Measurements from ENCODE around the gene NFIX. TPM values are rescaled to one million over a fixed set of nuclear protein-coding genes. Genes with fewer than 3 reads are reported as not detected.

NFIX gene
- total and polyA plus RNA-seq, 2 donors (not counting 3 experiments of a cell fraction or from before 2014, with no cell fraction given): 9.8 to 37.7 TPM

DNA sequence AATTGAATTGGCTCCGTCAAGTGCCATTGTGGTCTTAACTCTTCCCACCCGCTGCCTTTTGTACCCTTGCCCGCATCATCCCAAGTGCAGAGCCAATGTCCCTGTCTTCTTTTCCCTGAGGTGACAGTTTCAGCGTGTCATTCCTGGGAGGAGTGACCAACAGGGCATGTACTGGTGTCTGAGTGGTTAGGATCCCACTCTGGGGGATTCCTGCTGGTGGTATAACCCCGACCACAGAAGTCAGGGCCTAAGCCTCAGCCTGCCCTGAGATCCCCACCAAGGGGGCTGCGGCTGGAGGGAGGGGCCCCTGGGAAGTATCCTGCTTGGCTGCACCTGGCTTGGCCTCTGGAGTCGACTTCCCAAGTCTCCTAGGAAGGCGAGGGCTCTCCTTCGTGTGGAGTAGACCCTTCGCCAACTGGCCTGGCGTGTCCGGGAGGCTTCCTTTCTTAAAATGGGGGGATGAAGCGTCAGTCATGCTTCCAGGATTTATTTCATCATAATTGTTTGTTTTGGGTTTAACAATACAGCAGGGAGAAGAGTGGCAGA is 40.6 kb downstream of the NFIX start:
- no peaks in the 10 kb centered on the region for H3K9me1 ChIP-seq (replicated peaks; ENCODE audit: control insufficient read depth, extremely low read depth, insufficient read depth, low read length)
- no peaks in the 10 kb centered on the region for H3K36me3 ChIP-seq (ENCODE audit: control insufficient read depth in 2 of 2, extremely low read depth in 1 of 2, insufficient read depth in 2 of 2, low read length in 2 of 2)
- TF ChIP-seq MYC (IDR thresholded peaks at IDR 0.05; ENCODE audit: low read depth, low read length): no peak
- no peak for TF ChIP-seq POLR2A (IDR thresholded peaks at IDR 0.05; ENCODE audit: low read depth, low read length)
- TF ChIP-seq EZH2 (IDR thresholded peaks at IDR 0.05; ENCODE audit: borderline replicate concordance, low read depth, low read length, severe bottlenecking): no peak
- no peak for TF ChIP-seq CTCF (IDR thresholded peaks at IDR 0.05; ENCODE audit: extremely low read depth in 1 of 2, insufficient read depth in 1 of 2, low read depth in 1 of 2, low read length in 2 of 2)
- no peak for TF ChIP-seq FOS (IDR thresholded peaks at IDR 0.05; ENCODE audit: borderline replicate concordance, insufficient read depth, low read length)
- no peak for TF ChIP-seq JUN (IDR thresholded peaks at IDR 0.05; ENCODE audit: borderline replicate concordance, insufficient read depth, insufficient read length, low read depth)
- TF ChIP-seq GATA2 (IDR thresholded peaks at IDR 0.05; ENCODE audit: insufficient read depth, insufficient read length, low read depth, low read length): no peak
- H3K9ac ChIP-seq (replicated peaks; ENCODE audit: extremely low read depth, insufficient read depth, low read length): no peak overlapping the region
- CTCF ChIA-PET: interaction anchor here (2.6 kb wide), 1 partner anchor 25 kb away, joined by 14 read pairs; no protein-coding TSS in a partner anchor
- POLR2A ChIA-PET: no interaction called here
- H3K9me3 ChIP-seq (replicated peaks; ENCODE audit: control insufficient read depth, insufficient read depth, low read length): no peaks in the 10 kb centered on the region
- dilution Hi-C loops (cut with MboI; ENCODE audit: extremely low pct_ligation_motif_present, low sequenced_read_pairs): no loop called here
- H3K4me1 ChIP-seq (ENCODE audit: control insufficient read depth, extremely low read depth, insufficient read depth, low read length): peaks cover 15% of the 10 kb centered on the region
- no peak overlapping the region for H3K4me2 ChIP-seq (ENCODE audit: insufficient read depth, low read length)
- H2AFZ ChIP-seq (ENCODE audit: low read depth, low read length): no peak overlapping the region
- FAIRE-seq (no peak), DNase-seq (ENCODE audit: low read depth, low spot score) (no peak)
- BruUV-seq (replicated peaks): no TSS peak
- no peaks in the 10 kb centered on the region for H3K79me2 ChIP-seq (ENCODE audit: control insufficient read depth, insufficient read depth, low read length)
- intact Hi-C loops (cut with micrococcal nuclease): no loop called here
- no peaks in the 10 kb centered on the region for H4K20me1 ChIP-seq (replicated peaks; ENCODE audit: control insufficient read depth, extremely low read depth, insufficient read depth, low read length)
- H3K27ac ChIP-seq (ENCODE audit: insufficient read depth, low read depth, low read length): peak overlapping the region; percentile 87
- no peak overlapping the region for H3K4me3 ChIP-seq (replicated peaks in 1 of 3; ENCODE audit: insufficient read depth in 1 of 3, low read depth in 1 of 3, low read length in 3 of 3)
- no peaks in the 10 kb centered on the region for H3K27me3 ChIP-seq (ENCODE audit: control insufficient read depth in 2 of 2, insufficient read depth in 2 of 2, low read length in 2 of 2)

All from endothelial cell of umbilical vein (primary cell).